HG03095 (cell line): ENCODE measurements around the gene FRAS1.
A peak's percentile ranks its signal among the peaks of the same experiment; 100 is the strongest.

ENCODE experiments used
- ATAC-seq: cut with Tn5 transposase; IDR thresholded peaks from one replicate; pipeline ENCODE4 v1.9.1; 2021; ENCODE audit warnings: moderate library complexity; ENCODE audit not compliant: unreplicated experiment

Gene FRAS1

DNA sequence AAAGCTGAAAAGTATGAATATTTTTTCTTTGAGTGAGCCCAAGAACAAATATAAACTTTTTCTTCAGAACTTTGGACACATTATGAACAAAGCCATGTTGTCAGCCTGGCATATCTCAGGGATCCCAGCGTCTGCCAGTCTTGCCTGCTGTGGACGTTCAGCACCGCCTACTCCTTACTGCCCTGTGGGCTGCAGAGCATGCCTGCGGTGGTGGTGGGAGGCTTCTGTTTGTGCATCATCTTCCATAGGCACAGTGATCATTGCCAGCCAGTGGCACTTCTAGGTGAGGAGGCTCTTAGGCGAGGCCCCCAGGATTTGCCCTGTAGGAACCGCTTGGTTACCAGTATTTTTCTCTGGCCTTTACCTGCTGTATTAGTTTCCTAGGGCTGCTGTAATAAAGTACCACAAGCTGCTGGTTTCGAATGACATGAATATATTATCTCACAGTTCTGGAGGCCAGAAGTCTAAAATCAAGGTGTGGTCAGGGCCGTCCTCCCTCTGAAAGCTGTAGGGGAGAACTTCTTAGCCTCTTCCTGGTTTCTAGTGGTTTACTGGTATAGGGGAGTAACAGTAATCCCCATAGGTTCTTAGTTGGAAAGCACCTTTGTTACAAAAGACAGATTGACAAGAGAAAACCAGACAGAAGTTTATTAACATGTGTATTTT, 509.8 kb downstream of the FRAS1 start:
- ATAC-seq, result peak; percentile 84

DNA sequence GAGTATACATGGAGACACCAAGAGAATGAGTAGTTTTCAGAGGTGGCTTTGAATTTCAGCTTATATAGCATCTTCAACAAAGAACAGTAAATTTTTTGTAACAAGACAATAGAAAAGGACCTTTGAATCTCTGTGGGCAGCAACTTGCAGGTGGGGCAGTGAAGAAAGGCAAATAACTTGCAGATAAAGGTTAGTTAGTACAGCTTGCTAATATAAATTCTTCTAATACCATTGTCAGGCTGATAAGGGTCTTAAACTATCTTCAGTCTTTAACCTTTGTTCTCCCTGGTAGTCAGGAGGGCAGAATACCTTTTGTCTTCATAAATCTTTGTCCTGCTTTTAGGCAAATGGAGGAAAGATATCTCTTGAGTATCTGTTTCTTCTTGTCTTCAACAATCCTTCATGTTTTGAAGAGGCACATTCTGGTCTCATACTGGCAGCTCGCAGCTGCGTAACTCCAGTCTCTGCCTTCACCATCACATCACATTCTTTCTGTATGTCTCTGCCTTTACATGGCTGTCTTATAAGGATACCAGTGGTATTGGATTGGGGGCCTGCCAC, 510.5 kb downstream of the FRAS1 start:
- ATAC-seq, result no peak

DNA sequence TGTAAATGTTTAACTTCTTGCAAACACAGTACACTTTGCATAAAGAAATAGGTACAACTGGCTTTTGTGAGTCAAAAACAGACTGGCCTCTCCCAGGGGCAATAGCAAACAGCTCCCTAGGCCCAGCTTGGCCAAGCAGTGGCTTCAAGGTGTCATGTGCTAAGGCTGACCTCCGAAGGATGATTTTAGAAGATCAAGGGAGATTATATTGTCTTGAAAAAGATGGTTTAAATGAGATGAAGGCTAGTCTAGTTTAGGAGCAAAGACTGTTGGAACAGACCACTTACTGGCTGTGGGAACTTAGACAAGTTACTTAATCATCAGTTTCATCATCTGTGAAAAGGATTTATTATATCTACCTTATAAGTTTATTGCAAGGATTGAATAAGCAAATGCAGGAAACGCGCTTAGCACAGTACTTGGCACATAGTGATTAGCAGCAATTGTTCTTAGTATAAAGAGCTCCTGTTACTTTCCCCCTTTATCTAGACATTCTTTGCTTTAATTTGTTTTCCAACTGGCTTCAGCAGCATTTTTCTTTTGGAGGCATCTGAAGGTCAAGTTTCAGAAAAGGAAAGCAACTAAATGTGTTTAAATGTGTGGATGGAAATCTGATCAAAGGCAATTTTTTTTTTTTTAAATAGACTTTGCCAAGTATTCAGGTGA, 511.6 kb downstream of the FRAS1 start:
- ATAC-seq, result peak; percentile 45

DNA sequence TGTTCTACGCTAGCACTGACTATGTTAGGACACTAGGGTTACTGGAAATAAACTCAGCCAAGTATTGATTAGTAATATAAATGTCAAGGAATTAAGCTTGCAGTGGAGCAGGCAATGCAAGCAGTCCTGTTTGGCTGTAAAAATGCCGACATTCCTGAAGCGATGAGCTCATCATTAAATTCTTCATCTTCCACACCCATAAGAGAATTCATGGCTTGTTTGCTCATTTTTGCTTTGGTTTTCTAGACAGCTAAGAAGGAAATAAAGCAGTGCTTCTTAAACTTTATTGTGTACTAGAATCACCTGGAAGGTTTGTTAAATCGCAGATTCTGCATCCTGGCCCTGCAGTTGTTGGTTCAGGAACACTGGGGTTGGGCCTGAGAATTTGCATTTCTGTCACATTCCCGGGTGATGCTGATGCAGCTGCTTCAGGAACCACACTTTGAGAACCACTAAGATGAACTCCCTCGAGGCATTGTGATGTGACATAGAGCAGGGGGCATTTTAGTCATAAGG, 512.2 kb downstream of the FRAS1 start:
- ATAC-seq, result no peak

DNA sequence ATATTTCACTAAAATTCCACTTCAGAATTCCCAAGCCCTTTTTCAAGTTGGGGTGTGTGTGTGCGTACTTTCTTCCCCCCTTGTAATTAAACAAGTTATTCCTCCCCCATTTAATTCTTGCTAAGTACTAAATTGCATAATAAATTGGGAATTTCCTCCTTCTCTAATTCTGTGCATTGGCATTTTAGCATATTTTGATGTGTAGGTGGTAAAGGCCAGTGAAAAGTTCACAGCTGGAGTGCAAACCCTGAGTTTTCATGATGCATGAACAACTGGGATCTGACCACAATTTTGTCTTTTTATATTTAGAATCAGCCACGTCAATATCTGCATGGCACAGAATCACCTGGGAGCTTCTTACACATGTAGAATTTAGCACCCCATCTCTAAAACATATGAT, 513.0 kb downstream of the FRAS1 start:
- no peak for ATAC-seq

DNA sequence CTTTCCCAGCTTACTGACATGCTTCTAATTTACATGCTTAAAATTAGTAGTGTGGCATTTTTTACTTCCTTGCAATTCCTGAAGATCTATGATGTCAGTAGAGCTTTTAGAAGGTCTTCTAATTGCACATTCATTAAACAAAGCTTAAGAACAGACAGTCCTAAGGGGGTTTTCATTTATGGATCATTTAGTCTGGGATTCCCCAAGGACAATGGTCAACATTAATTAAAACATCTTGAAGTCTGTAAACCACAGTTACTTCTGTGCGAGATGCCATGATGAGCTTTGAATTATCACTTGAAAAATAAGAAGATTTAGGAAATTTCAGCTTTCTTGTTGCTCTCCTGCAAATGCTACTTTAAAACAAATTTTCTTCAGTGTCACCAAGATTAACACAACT, 514.7 kb downstream of the FRAS1 start:
- no peak for ATAC-seq

DNA sequence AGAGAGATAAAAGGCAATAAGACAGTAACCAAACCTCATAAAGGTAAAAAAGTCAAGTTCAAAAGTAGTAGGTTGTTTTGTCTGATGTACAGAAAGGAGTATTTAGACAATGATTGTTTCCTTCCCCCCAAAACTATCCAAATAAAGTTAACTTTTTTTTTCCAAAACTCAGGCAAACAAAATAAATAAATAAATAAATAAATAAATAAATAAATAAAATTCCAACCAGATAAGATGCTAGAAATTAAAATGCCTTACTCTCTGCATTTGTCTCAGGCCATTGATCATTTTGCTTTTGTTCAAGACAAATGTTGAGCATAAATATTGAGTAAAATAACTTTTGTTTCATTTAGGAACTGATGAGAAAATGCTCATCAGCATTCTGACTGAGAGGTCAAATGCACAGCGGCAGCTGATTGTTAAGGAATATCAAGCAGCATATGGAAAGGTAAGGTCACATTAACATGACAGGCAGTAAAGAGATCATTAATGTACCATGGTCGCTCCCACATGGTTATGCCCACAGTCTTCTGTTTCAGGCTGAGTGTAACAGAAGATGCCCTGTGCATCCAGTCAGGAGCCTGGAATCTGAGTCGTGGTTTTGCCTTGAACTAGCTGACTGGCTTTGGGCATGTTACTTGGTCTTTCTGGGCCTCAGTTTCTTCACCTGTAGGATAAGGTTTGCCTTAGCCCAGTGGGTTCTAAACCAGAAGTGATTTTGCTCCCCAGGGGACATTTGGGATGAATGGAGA, 521.7 kb downstream of the FRAS1 start:
- no peak for ATAC-seq

DNA sequence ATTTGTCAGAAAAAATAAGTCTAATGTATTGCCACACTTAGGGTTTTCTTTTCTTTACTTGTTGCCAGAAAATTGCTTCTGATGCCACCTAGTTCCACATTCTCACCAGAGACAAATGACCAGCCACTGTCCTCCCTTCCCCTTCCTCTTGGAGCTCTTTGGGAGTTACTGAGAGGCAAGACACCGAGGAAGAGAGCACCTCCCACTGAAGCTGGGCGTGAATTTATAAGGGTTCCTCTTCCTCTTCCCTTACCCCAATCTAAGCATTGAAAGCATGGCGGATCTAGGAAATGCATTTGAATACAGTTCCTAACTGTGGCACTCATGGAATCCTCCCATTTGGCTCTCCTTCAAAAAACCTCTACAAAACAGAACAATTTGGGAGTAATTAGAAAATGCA, 524.5 kb downstream of the FRAS1 start:
- no peak for ATAC-seq

DNA sequence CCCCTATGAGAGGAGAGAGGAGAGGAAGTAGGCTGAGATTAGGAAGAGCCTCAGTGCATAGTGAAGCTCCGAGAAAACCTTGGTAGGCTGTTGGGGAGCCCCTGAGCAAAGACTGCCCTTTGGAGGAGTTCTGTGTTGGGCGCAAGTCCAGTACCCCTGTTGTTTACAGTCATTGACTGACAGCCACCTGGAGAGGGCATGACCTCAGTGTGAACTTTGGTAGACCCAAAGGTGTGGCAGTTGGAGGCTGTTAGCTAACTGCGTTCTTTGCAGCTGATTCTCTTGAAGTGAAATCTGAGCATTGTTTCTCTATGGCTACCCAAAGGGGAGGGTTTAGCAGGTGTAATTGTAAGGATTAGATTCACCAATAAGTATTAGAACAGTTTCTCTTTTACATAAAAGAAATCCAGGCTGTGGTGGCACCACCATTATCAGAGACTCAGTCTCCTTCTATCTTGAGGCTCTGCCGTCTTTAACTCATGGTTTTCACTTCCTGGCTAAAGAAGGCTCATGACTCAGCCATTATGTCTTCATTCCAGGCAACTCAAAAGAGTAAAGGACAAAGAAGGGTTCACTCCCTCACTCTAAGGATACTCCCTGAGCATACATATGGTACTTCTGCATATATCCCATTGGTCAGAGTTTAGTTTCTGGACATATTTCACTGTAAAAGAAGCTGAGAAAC, 527.9 kb downstream of the FRAS1 start:
- no peak for ATAC-seq

DNA sequence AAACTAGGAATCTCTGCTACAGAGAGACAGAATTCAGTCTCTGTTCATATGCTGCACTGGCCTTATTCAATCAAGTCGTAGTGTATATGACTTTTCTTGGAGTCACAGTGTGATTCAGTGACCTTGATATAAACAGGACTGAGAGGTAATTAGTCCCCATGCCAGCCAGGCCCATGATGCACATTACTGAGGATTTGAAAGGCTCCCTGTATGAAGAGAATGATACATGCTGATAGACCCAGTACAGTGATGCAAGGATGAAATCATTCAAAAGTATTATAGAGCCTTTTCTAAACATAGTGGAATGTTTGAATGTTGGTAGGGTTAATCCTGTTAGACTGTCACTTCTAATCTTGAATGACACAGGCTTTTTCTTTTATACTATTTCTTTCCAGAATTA, 528.5 kb downstream of the FRAS1 start:
- no peak for ATAC-seq

DNA sequence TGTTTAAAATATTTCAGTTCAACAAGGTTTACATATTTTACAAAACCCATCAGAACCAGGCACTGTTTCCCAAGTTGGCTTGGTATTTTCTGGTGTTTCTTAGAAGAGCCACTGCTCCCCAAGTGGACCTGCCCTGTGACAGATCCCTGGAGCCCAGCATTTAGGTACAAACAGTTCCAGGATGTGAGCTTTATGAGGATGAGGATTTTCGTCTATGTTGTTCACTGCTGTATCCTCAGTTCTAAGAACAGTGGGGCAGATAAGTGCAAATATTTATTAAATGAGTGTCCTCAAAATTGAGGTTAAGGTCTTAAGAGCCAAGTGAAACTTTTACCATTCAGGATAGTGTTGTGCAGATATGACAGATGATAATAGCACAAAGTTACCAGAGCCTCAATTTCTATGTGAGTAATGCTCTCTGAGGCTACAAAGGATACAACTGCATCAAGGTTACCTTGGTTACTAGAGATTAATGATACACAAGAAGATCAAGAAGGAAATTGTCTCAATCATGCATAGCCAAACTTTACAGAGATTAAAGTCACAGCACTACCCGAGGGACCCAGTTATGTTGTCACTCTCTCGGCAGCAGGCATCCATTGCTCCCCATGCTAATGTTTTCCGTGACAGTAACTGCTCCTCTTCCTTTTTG, 531.9 kb downstream of the FRAS1 start:
- ATAC-seq, result no peak

DNA sequence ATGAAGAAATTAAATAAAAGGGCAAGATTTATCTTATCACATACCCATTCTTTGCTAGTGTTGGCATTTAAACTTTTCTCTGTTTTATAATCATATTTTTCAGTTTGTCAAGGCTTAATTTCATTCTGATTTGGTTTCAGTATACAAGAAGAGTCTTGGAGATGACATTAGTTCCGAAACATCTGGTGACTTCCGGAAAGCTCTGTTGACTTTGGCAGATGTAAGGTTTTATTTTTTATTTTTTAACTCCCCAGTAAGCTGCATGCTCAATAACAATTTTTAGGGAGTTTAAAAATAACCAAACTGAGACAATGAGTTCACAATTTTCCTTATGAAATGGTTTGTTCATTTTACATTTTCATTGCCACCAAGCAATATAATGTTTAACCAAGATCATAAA, 534.3 kb downstream of the FRAS1 start:
- no peak for ATAC-seq

DNA sequence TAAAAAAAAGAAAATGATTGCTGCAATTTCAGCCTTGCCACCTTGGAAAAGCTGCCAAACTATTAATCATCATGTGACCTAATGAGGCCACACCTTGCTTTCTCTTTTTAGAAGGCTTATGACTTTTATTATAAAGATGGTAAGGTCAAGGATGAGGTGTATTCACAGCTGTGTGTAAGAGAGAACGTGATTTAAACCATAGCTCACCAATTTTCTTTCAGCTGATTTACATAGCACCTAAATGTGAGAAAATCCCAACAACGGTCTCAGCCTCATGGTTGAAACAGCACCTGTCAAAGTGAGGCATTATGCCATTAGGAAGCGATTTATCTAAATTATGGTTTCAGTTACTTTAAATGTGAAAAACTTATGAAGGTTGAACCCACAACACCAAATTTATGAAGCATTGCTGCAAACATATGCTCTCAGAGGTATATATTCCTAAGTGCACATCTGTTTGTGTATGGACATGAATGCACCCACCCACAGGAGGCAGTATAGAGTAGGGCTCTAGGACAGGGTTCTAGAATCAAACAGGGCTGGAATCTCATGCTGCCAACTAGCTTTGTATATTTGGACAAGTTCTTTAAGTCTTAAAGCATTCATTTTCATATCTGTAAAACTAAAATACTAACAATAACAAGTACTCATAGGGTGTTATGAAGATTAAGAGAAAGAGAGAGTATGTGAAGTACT, 535.1 kb downstream of the FRAS1 start:
- no peak for ATAC-seq
